HCT116 (cell line): ENCODE measurements around the gene SRPK3. TPM values are rescaled to one million over a fixed set of nuclear protein-coding genes. Genes with fewer than 3 reads are reported as not detected.

Experiments used
- ATAC-seq: fragments of 200-7000 bp; cut with Tn5 transposase; 2 replicates; pipeline ENCODE4 v1.9.1; 2020; ENCODE audit warnings: mild to moderate bottlenecking, moderate library complexity
- BruUV-seq: library from RNA; stranded (reverse); fragments of 400-500 nt; replicated peaks from 2 replicates; lab custom pipeline; 2021; lab: Mats Ljungman, UMichigan
- CTCF ChIA-PET: fragments of 300-600 bp; sonication (Branson Sonifier 250); formaldehyde crosslinking; loops from one replicate; lab custom pipeline; 2021; ENCODE audit warnings: antibody characterized with exemption; lab: Charles Lee
- POLR2A ChIA-PET: fragments of 300-600, 350-600 bp; sonication (Branson Sonifier 250); formaldehyde crosslinking; loops from one replicate; lab custom pipeline; 2021; ENCODE audit warnings: antibody characterized with exemption; lab: Charles Lee
- RAD21 ChIA-PET, 2 experiments: fragments of 300-600 bp; sonication (Branson Sonifier 250); formaldehyde crosslinking; loops; one replicate each; lab custom pipeline; 2023; ENCODE audit warnings: low total read pairs in 2 of 2; ENCODE audit not compliant: uncharacterized antibody in 2 of 2, unreplicated experiment in 2 of 2, low non-redundant PET in 1 of 2; lab: Charles Lee
- DNase-seq: peaks from one replicate; pipeline ENCODE4 v3.0.0-alpha.2; 2010; ENCODE audit warnings: low read depth, low spot score
- H2AFZ ChIP-seq: fragments of 200-600 bp; shearing (Covaris generic), sonication (generic); 2 replicates; pipeline ENCODE4 v1.6.1; 2017; ENCODE audit warnings: low read depth, mixed run types, mixed read lengths, antibody characterized with exemption, low read length; ENCODE audit not compliant: poor library complexity, severe bottlenecking
- H3K27ac ChIP-seq: 2 replicates; pipeline ENCODE4 v1.5.1; 2012; ENCODE audit warnings: low read depth, low read length
- H3K27me3 ChIP-seq: fragments of 200-600 bp; sonication (generic); 2 replicates; pipeline ENCODE4 v1.6.1; 2016; ENCODE audit warnings: mixed run types, low read length, mixed read lengths; ENCODE audit not compliant: insufficient read depth
- H3K36me3 ChIP-seq, 2 experiments: fragments of 200-500 bp in 1 of 2; fragments of 200-600 bp in 1 of 2; sonication (Bioruptor generic) in 1 of 2; sonication (generic) in 1 of 2; 2 replicates each; pipeline versions ENCODE4 v1.5.1 to v1.6.1; 2014 to 2016; ENCODE audit warnings: low read length in 2 of 2, inconsistent platforms in 1 of 2, mixed read lengths in 1 of 2, mixed run types in 1 of 2; ENCODE audit not compliant: insufficient read depth in 2 of 2, control insufficient read depth in 1 of 2
- H3K4me1 ChIP-seq, 2 experiments: fragments of 200-600 bp in 1 of 2; sonication (generic) in 1 of 2; 2 replicates each; pipeline versions ENCODE4 v1.5.1 to v1.6.1; 2012 to 2017; ENCODE audit warnings: low read length in 2 of 2, inconsistent platforms in 1 of 2, mild to moderate bottlenecking in 1 of 2, mixed read lengths in 1 of 2, mixed run types in 1 of 2, moderate library complexity in 1 of 2; ENCODE audit not compliant: insufficient read depth in 2 of 2, control insufficient read depth in 1 of 2
- H3K4me2 ChIP-seq: fragments of 200-600 bp; sonication (generic); 2 replicates; pipeline ENCODE4 v1.6.1; 2017; ENCODE audit warnings: mixed run types, low read length, mixed read lengths
- H3K4me3 ChIP-seq, 2 experiments: fragments of 200-600 bp in 1 of 2; sonication (generic) in 1 of 2; replicated peaks in 1 of 2; 2 replicates each; pipeline ENCODE4 v1.5.1; 2011 to 2016; ENCODE audit warnings: low read length in 2 of 2, control low read depth in 1 of 2, low read depth in 1 of 2, mild to moderate bottlenecking in 1 of 2, mixed read lengths in 1 of 2, mixed run types in 1 of 2
- H3K79me2 ChIP-seq: fragments of 200-600 bp; sonication (generic); 2 replicates; pipeline ENCODE4 v1.6.1; 2017; ENCODE audit warnings: mild to moderate bottlenecking, mixed run types, low read length, moderate library complexity, mixed read lengths; ENCODE audit not compliant: insufficient read depth
- H3K9ac ChIP-seq: fragments of 200-600 bp; sonication (generic); 2 replicates; pipeline ENCODE4 v1.6.1; 2016; ENCODE audit warnings: low read length, mixed read lengths
- H3K9me2 ChIP-seq: fragments of 200-600 bp; sonication (generic), shearing (Covaris generic); 2 replicates; pipeline ENCODE4 v1.6.1; 2017; ENCODE audit warnings: mixed run types, mild to moderate bottlenecking, moderate library complexity; ENCODE audit not compliant: insufficient read depth
- H3K9me3 ChIP-seq, 2 experiments: fragments of 200-500 bp in 1 of 2; fragments of 200-600 bp in 1 of 2; sonication (Bioruptor generic) in 1 of 2; sonication (generic) in 1 of 2; 2 replicates each; pipeline ENCODE4 v1.6.1; 2014 to 2017; ENCODE audit warnings: low read length in 2 of 2, mixed read lengths in 2 of 2, inconsistent platforms in 1 of 2, low read depth in 1 of 2, mild to moderate bottlenecking in 1 of 2, mixed run types in 1 of 2, moderate library complexity in 1 of 2; ENCODE audit not compliant: control insufficient read depth in 1 of 2, insufficient read depth in 1 of 2
- H4K20me1 ChIP-seq: fragments of 200-600 bp; sonication (generic), shearing (Covaris generic); 2 replicates; pipeline ENCODE4 v1.6.1; 2017; ENCODE audit warnings: mixed run types, mild to moderate bottlenecking, moderate library complexity; ENCODE audit not compliant: insufficient read depth
- ATF3 ChIP-seq: IDR thresholded peaks from 2 replicates; pipeline ENCODE4 v1.6.1; 2012
- CBX3 ChIP-seq: IDR thresholded peaks from 2 replicates; pipeline ENCODE4 v1.6.1; 2012; ENCODE audit warnings: low read depth
- CEBPB ChIP-seq: IDR thresholded peaks from 2 replicates; pipeline ENCODE4 v1.6.1; 2012; ENCODE audit warnings: low read depth
- CTCF ChIP-seq, 3 experiments: fragments of 200-600 bp in 1 of 3; sonication (generic) in 1 of 3; IDR thresholded peaks in 2 of 3; conservative IDR thresholded peaks in 1 of 3; 2 replicates each; pipeline ENCODE4 v1.5.1; 2012 to 2017; ENCODE audit warnings: low read depth in 2 of 3, low read length in 2 of 3, antibody characterized with exemption in 1 of 3, borderline replicate concordance in 1 of 3, control low read depth in 1 of 3, mild to moderate bottlenecking in 1 of 3, mixed read lengths in 1 of 3, mixed run types in 1 of 3, moderate library complexity in 1 of 3; ENCODE audit not compliant: insufficient read depth in 1 of 3
- EGR1 ChIP-seq: IDR thresholded peaks from 2 replicates; pipeline ENCODE4 v1.6.1; 2012; ENCODE audit warnings: low read depth
- EZH2 ChIP-seq: fragments of 200-600 bp; sonication (generic); IDR thresholded peaks from 2 replicates; pipeline ENCODE4 v1.6.1; 2017; ENCODE audit warnings: antibody characterized with exemption, mixed run types
- EZH2phosphoT487 ChIP-seq: fragments of 200-600 bp; IDR thresholded peaks from 2 replicates; pipeline ENCODE4 v1.6.1; 2018; ENCODE audit warnings: antibody characterized with exemption, borderline replicate concordance
- FOSL1 ChIP-seq: IDR thresholded peaks from 2 replicates; pipeline ENCODE4 v1.6.1; 2012; ENCODE audit warnings: low read depth
- JUND ChIP-seq: IDR thresholded peaks from 2 replicates; pipeline ENCODE4 v1.6.1; 2012
- POLR2A ChIP-seq: IDR thresholded peaks from 2 replicates; pipeline ENCODE4 v1.7.0; 2011; ENCODE audit warnings: borderline replicate concordance; ENCODE audit not compliant: insufficient read depth, insufficient read length; ENCODE audit errors: extremely low read depth
- RAD21 ChIP-seq: IDR thresholded peaks from 2 replicates; pipeline ENCODE4 v1.6.1; 2012; ENCODE audit warnings: low read depth, mild to moderate bottlenecking
- REST ChIP-seq: IDR thresholded peaks from 2 replicates; pipeline ENCODE4 v1.6.1; 2012; ENCODE audit warnings: low read depth
- SIN3A ChIP-seq: IDR thresholded peaks from 2 replicates; pipeline ENCODE4 v1.6.1; 2012; ENCODE audit warnings: low read depth
- SP1 ChIP-seq: IDR thresholded peaks from 2 replicates; pipeline ENCODE4 v1.6.1; 2012; ENCODE audit warnings: low read depth
- SRF ChIP-seq: IDR thresholded peaks from 2 replicates; pipeline ENCODE4 v1.6.1; 2012; ENCODE audit warnings: low read depth
- TCF7L2 ChIP-seq: IDR thresholded peaks from 2 replicates; pipeline ENCODE4 v1.7.0; 2011; ENCODE audit warnings: borderline replicate concordance, inconsistent platforms; ENCODE audit not compliant: insufficient read depth, insufficient read length; ENCODE audit errors: extremely low read depth
- ZBTB33 ChIP-seq: IDR thresholded peaks from 2 replicates; pipeline ENCODE4 v1.6.1; 2011; ENCODE audit warnings: mild to moderate bottlenecking, low read length, moderate library complexity; ENCODE audit not compliant: insufficient replicate concordance; ENCODE audit errors: extremely low read depth
- ZFX ChIP-seq: fragments of 450-650 bp; IDR thresholded peaks from 2 replicates; pipeline ENCODE4 v1.6.1; 2017
- intact Hi-C: fragments of 100-400 bp; cut with micrococcal nuclease; formaldehyde crosslinking; loops from 2 replicates; pipeline ENCODE4 v1.10.0; 2022
- total RNA-seq: library from RNA; stranded (reverse); gene quantifications from one replicate; pipeline ENCODE4 v1.2.1, GENCODE V29; 2021; ENCODE audit not compliant: unreplicated experiment

The SRPK3 gene
- total RNA-seq, 1 experiment from 2014 or later: not detected

DNA sequence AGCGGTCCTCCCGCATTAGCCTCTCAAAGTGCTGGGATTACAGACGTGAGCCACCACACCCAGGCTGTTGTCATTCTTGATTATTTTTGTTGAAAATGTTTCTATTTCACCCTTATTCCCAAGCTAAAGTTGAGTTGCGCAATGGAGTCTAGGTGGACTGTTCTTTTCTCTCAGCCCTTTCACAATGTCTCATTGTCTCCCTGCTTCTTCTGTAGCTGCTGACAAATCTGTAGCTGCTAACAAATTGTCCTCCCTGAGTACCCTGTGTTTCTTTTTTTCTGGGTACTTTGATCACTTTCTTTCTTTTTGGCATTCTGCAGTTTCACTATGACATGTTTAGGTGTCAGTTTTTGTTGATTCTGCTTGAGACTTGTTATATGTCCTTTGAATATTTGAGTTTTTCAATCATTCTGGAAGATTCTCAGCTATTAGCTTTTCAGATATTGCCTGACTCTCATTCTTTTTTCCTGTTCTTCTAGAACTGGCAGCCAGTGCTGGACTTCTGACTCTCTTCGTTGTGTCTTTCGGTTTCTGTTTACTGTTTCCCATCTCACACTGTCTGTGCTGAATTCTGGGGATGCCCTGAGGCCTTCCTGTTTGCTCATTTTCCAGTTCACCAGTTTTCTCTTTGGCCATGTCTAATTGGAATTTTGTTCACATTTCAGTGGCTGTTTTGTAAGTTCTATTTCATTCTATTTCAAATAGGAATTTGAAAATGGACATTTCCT lies 49.6 kb upstream of the SRPK3 start:
- no peak overlapping the region for H3K27ac ChIP-seq
- H4K20me1 ChIP-seq: no peaks in the 10 kb centered on the region
- ATAC-seq (no peak), DNase-seq (no peak)
- H3K9ac ChIP-seq: no peak overlapping the region
- ChIA-PET RAD21 (no interaction called here), POLR2A (no interaction called here), CTCF (no interaction called here)
- H3K4me1 ChIP-seq: peaks cover 18 to 28% of the 10 kb centered on the region in 2 experiments
- no TSS peak for BruUV-seq
- no peaks in the 10 kb centered on the region for H3K79me2 ChIP-seq
- H3K9me3 ChIP-seq: no peaks in the 10 kb centered on the region
- TF ChIP-seq CBX3 (no peak), CTCF (IDR thresholded peaks at IDR 0.05 in 2 of 3, conservative IDR thresholded peaks at IDR 0.05 in 1 of 3; ENCODE audit: borderline replicate concordance in 1 of 3, insufficient read depth in 1 of 3, low read depth in 2 of 3, low read length in 2 of 3) (no peak), RAD21 (no peak), CEBPB (no peak), ZFX (no peak), ZBTB33 (no peak), SIN3A (no peak), EZH2phosphoT487 (no peak), FOSL1 (no peak), SRF (no peak), REST (no peak), EGR1 (no peak), POLR2A (no peak), EZH2 (no peak), SP1 (no peak), ATF3 (no peak), JUND (no peak), TCF7L2 (no peak)
- no peak overlapping the region for H2AFZ ChIP-seq
- intact Hi-C loops: no loop called here
- no peak overlapping the region for H3K4me2 ChIP-seq
- H3K4me3 ChIP-seq: no peak overlapping the region
- H3K27me3 ChIP-seq: no peaks in the 10 kb centered on the region
- no peaks in the 10 kb centered on the region for H3K36me3 ChIP-seq
- no peaks in the 10 kb centered on the region for H3K9me2 ChIP-seq
